ENCODE measurements around the gene FAM153A. TPM values are rescaled to one million over a fixed set of nuclear protein-coding genes. Genes with fewer than 3 reads are reported as not detected.
"Not testable (repeated sequence)": the region's sequence is repeated elsewhere in the genome, so short reads cannot be mapped to it uniquely, and the experiment has no call there.

Gene FAM153A
- total RNA-seq, 1 experiment from 2014 or later: 1.2 TPM

DNA sequence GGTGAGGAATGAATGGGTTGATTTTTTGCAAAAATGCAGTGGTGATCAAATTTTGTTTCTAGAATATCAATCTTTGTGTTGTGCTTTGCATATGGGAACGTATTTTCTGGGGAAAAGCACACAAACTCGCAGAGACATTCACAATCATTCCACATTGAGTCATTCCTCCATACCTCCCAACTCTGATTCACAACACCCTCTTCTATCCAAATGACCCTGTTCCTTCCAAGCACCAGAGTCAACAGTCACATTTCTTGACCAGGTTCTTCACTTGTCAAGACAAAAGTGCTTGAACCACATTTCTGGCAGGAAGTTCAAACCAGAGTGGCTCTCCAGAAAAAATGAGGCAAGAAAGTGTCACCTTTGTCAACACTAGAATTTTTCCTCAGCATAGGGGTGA lies 35.3 kb downstream of the FAM153A start:
- not testable (repeated sequence) for H3K9ac ChIP-seq (ENCODE audit: extremely low read depth, insufficient read length, low read length); H2BK15ac ChIP-seq (ENCODE audit: low read depth, low read length); H3K14ac ChIP-seq (ENCODE audit: insufficient read depth, low read length); H3K27ac ChIP-seq (ENCODE audit: insufficient read length, low read depth, low read length); H3K56ac ChIP-seq (ENCODE audit: insufficient read length, low read depth, low read length); H2AK5ac ChIP-seq (ENCODE audit: insufficient read length, low read length); H2BK12ac ChIP-seq (ENCODE audit: insufficient read length, low read depth, low read length); H3K23me2 ChIP-seq (ENCODE audit: insufficient read length, low read depth, low read length, poor library complexity, severe bottlenecking); H3K23ac ChIP-seq (ENCODE audit: insufficient read length, low read depth, low read length); H4K20me1 ChIP-seq (ENCODE audit: control insufficient read depth, insufficient read depth, insufficient read length); H3K79me2 ChIP-seq (ENCODE audit: insufficient read depth, low read length); H3K4me1 Mint-ChIP-seq; H3K9me3 ChIP-seq (ENCODE audit: control insufficient read depth, low read depth, low read length); H3K4me3 Mint-ChIP-seq; H3K4me2 ChIP-seq (ENCODE audit: insufficient read depth, insufficient read length, low read length); H3K27ac Mint-ChIP-seq; H4K5ac ChIP-seq (ENCODE audit: insufficient read length, low read depth, low read length); H3K18ac ChIP-seq (ENCODE audit: insufficient read length, low read depth, low read length); DNase-seq; H3T11ph ChIP-seq (ENCODE audit: low read length); H3K79me1 ChIP-seq (ENCODE audit: insufficient read depth, low read depth, low read length, poor library complexity, severe bottlenecking); H4K91ac ChIP-seq (ENCODE audit: insufficient read length, low read depth, low read length); H3K4me1 ChIP-seq (ENCODE audit: insufficient read depth, low read length); H3K36me3 Mint-ChIP-seq (ENCODE audit: insufficient read depth in 1 of 3, low read depth in 3 of 3); H2BK5ac ChIP-seq (ENCODE audit: insufficient read length, low read length); H4K8ac ChIP-seq (replicated peaks; ENCODE audit: insufficient read length, low read depth, low read length); H3K9me3 Mint-ChIP-seq; H3K4ac ChIP-seq (ENCODE audit: low read depth, low read length); H2AFZ ChIP-seq (ENCODE audit: low read length); H2BK120ac ChIP-seq (ENCODE audit: low read depth, low read length, poor library complexity, severe bottlenecking); H2BK20ac ChIP-seq (ENCODE audit: low read depth, low read length, poor library complexity, severe bottlenecking); H3K27me3 ChIP-seq (ENCODE audit: insufficient read depth, low read length); H3K27me3 Mint-ChIP-seq (ENCODE audit: low read depth)
- WGBS (ENCODE audit: extremely low coverage, insufficient read length, low lambda C conversion rate): no CpG with 5 or more reads among the region's 2 CpGs

DNA sequence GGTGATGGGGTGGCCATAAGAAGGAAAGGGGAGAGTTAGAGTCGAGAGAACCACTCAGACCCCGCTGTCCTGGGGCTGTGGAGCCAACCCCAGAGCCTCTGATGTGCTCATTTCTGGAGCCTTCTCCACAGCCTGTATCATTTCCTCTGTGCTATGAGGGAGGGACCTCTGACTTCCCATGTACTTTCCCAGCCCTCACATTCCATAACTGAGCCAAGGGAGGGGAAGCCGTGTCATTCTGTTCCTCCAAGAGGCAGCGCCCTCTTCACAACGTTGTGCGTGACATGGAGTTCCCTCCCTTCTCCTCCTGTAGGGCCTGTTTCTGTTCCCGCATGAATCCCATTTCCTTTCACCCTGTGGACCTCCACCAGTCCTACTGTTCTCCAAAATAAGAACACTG lies 57.8 kb downstream of the FAM153A start:
- not testable (repeated sequence) for H2BK5ac ChIP-seq (ENCODE audit: insufficient read length, low read length); DNase-seq; H4K91ac ChIP-seq (ENCODE audit: insufficient read length, low read depth, low read length); H3K4ac ChIP-seq (ENCODE audit: low read depth, low read length); H3K27ac Mint-ChIP-seq; H3K27me3 Mint-ChIP-seq (ENCODE audit: low read depth); H2BK12ac ChIP-seq (ENCODE audit: insufficient read length, low read depth, low read length); H3T11ph ChIP-seq (ENCODE audit: low read length); H3K9me3 Mint-ChIP-seq; H3K4me1 Mint-ChIP-seq; H3K4me3 Mint-ChIP-seq; H3K56ac ChIP-seq (ENCODE audit: insufficient read length, low read depth, low read length); H2BK120ac ChIP-seq (ENCODE audit: low read depth, low read length, poor library complexity, severe bottlenecking); H3K23me2 ChIP-seq (ENCODE audit: insufficient read length, low read depth, low read length, poor library complexity, severe bottlenecking); H4K5ac ChIP-seq (ENCODE audit: insufficient read length, low read depth, low read length); H3K79me2 ChIP-seq (ENCODE audit: insufficient read depth, low read length); H3K27me3 ChIP-seq (ENCODE audit: insufficient read depth, low read length); H2BK15ac ChIP-seq (ENCODE audit: low read depth, low read length); H3K4me1 ChIP-seq (ENCODE audit: insufficient read depth, low read length); H3K23ac ChIP-seq (ENCODE audit: insufficient read length, low read depth, low read length); H4K8ac ChIP-seq (replicated peaks; ENCODE audit: insufficient read length, low read depth, low read length); H2AK5ac ChIP-seq (ENCODE audit: insufficient read length, low read length); H3K4me2 ChIP-seq (ENCODE audit: insufficient read depth, insufficient read length, low read length); H2BK20ac ChIP-seq (ENCODE audit: low read depth, low read length, poor library complexity, severe bottlenecking); H2AFZ ChIP-seq (ENCODE audit: low read length); H3K18ac ChIP-seq (ENCODE audit: insufficient read length, low read depth, low read length); H3K14ac ChIP-seq (ENCODE audit: insufficient read depth, low read length); H3K79me1 ChIP-seq (ENCODE audit: insufficient read depth, low read depth, low read length, poor library complexity, severe bottlenecking); H3K27ac ChIP-seq (ENCODE audit: insufficient read length, low read depth, low read length); H4K20me1 ChIP-seq (ENCODE audit: control insufficient read depth, insufficient read depth, insufficient read length); H3K9ac ChIP-seq (ENCODE audit: extremely low read depth, insufficient read length, low read length); H3K9me3 ChIP-seq (ENCODE audit: control insufficient read depth, low read depth, low read length); H3K36me3 Mint-ChIP-seq (ENCODE audit: insufficient read depth in 1 of 3, low read depth in 3 of 3)
- no CpG with 5 or more reads among the region's 7 CpGs for WGBS (ENCODE audit: extremely low coverage, insufficient read length, low lambda C conversion rate)

Data from H9 (cell line).